A549 (cell line): ENCODE data around the gene GRM2. TPM values are rescaled to one million over a fixed set of nuclear protein-coding genes. Genes with fewer than 3 reads are reported as not detected.
A peak's percentile ranks its signal among the peaks of the same experiment; 100 is the strongest.

Source experiments
- ATAC-seq, 2 experiments: fragments of 200-7000 bp in 1 of 2; fragments of >200 bp in 1 of 2; cut with Nextera tagmentation in 1 of 2; cut with Tn5 transposase in 1 of 2; 3 replicates each; pipeline versions ENCODE4 v1.8.0 to v1.9.1; 2018 to 2020; ENCODE audit warnings: mild to moderate bottlenecking in 1 of 2, moderate library complexity in 1 of 2
- CTCF ChIA-PET: fragments of 300-600 bp; sonication (Branson Sonifier 250); formaldehyde crosslinking; extraction: SDS; loops from one replicate; lab custom pipeline; 2021; ENCODE audit warnings: antibody characterized with exemption, inconsistent platforms; lab: Yijun Ruan, JAX
- POLR2A ChIA-PET: fragments of 350-600 bp; formaldehyde crosslinking; extraction: SDS; loops from one replicate; lab custom pipeline; 2021; ENCODE audit warnings: antibody characterized with exemption, inconsistent platforms; lab: Yijun Ruan, JAX
- DNase-seq, 2 experiments: peaks; one replicate each; pipeline versions ENCODE4 v3.0.0 to v3.0.0-alpha.2; 2011 to 2016; ENCODE audit warnings: low read depth in 1 of 2, low spot score in 1 of 2
- FAIRE-seq: peaks from 2 replicates; lab custom pipeline; 2011; peaks lifted over from hg19 to GRCh38; lab: Jason Lieb, UNC
- H3K27ac ChIP-seq, 2 experiments: fragments of >200 bp; sonication (Bioruptor Twin); formaldehyde crosslinking; 3 replicates each; pipeline ENCODE4 v1.5.1; 2016 to 2017
- H3K4me1 ChIP-seq: fragments of >200 bp; sonication (Bioruptor Twin); formaldehyde crosslinking; 3 replicates; pipeline ENCODE4 v1.6.1; 2016
- H3K4me2 ChIP-seq: fragments of >200 bp; sonication (Bioruptor Twin); formaldehyde crosslinking; 3 replicates; pipeline ENCODE4 v1.6.1; 2016
- H3K4me3 ChIP-seq: fragments of >200 bp; sonication (Bioruptor Twin); formaldehyde crosslinking; 3 replicates; pipeline ENCODE4 v1.5.1; 2016
- H3K9me3 ChIP-seq: fragments of >200 bp; sonication (Bioruptor Twin); formaldehyde crosslinking; 3 replicates; pipeline ENCODE4 v1.6.1; 2016
- BCL3 ChIP-seq: fragments of >200 bp; sonication (Bioruptor Twin); formaldehyde crosslinking; IDR thresholded peaks from 3 replicates; pipeline ENCODE4 v1.6.1; 2016
- BHLHE40 ChIP-seq: IDR thresholded peaks from 2 replicates; pipeline ENCODE4 v1.6.1; 2012; ENCODE audit warnings: low read depth, low read length, inconsistent platforms
- CBX2 ChIP-seq: fragments of 200-600 bp; sonication (generic); IDR thresholded peaks from 2 replicates; pipeline ENCODE4 v1.6.1; 2016; ENCODE audit warnings: low read depth, mild to moderate bottlenecking, borderline replicate concordance
- CEBPB ChIP-seq, 2 experiments: fragments of >200 bp in 1 of 2; sonication (Bioruptor Twin) in 1 of 2; formaldehyde crosslinking in 1 of 2; IDR thresholded peaks; 2 replicates each; pipeline ENCODE4 v1.6.1; 2012 to 2016
- CHD2 ChIP-seq: fragments of 150-350 bp; IDR thresholded peaks from 2 replicates; pipeline ENCODE4 v1.6.1; 2014; ENCODE audit warnings: low read length; ENCODE audit not compliant: partially characterized antibody
- EHF ChIP-seq: fragments of 250-450 bp; sonication (Bioruptor Pico); IDR thresholded peaks from 2 replicates; pipeline ENCODE4 v1.5.0; 2020; ENCODE audit warnings: mild to moderate bottlenecking
- EHMT2 ChIP-seq: fragments of 200-600 bp; sonication (generic); IDR thresholded peaks from 2 replicates; pipeline ENCODE4 v1.6.1; 2016; ENCODE audit warnings: antibody characterized with exemption, low read depth, mild to moderate bottlenecking, moderate library complexity
- EP300 ChIP-seq, 2 experiments: fragments of >200 bp; sonication (Bioruptor Twin); formaldehyde crosslinking; IDR thresholded peaks; 2 replicates in 1 of 2; 3 replicates in 1 of 2; pipeline ENCODE4 v1.6.1; 2016 to 2017
- ESRRA ChIP-seq: fragments of 150-350 bp; IDR thresholded peaks from 2 replicates; pipeline ENCODE4 v1.6.1; 2014; ENCODE audit warnings: mild to moderate bottlenecking, low read length, borderline replicate concordance
- FOXS1 ChIP-seq: fragments of 250-450 bp; sonication (Bioruptor Pico); IDR thresholded peaks from 2 replicates; pipeline ENCODE4 v1.5.0; 2020; ENCODE audit warnings: mild to moderate bottlenecking, moderate library complexity
- HEYL ChIP-seq: fragments of 250-450 bp; sonication (Bioruptor Pico); IDR thresholded peaks from 2 replicates; pipeline ENCODE4 v1.8.0; 2021; ENCODE audit warnings: mild to moderate bottlenecking, moderate library complexity
- HMGXB4 ChIP-seq: fragments of 250-450 bp; sonication (Bioruptor Pico); IDR thresholded peaks from 2 replicates; pipeline ENCODE4 v1.5.0; 2021; ENCODE audit warnings: mild to moderate bottlenecking, moderate library complexity, borderline replicate concordance
- HOXB5 ChIP-seq: fragments of 250-450 bp; sonication (Bioruptor Pico); IDR thresholded peaks from 2 replicates; pipeline ENCODE4 v1.5.0; 2020; ENCODE audit warnings: mild to moderate bottlenecking, moderate library complexity
- MAX ChIP-seq: IDR thresholded peaks from 2 replicates; pipeline ENCODE4 v1.6.1; 2012
- MYC ChIP-seq: IDR thresholded peaks from 2 replicates; pipeline ENCODE4 v1.6.1; 2012; ENCODE audit warnings: mild to moderate bottlenecking, inconsistent platforms, low read length, improper control_type of control experiment, borderline replicate concordance
- PHF8 ChIP-seq: fragments of 200-600 bp; sonication (generic); IDR thresholded peaks from 2 replicates; pipeline ENCODE4 v1.6.1; 2016; ENCODE audit warnings: low read depth, mild to moderate bottlenecking, antibody characterized with exemption, moderate library complexity, borderline replicate concordance
- RNF2 ChIP-seq: fragments of 200-600 bp; sonication (generic); IDR thresholded peaks from 2 replicates; pipeline ENCODE4 v1.6.1; 2016; ENCODE audit warnings: low read depth, mild to moderate bottlenecking, antibody characterized with exemption, moderate library complexity, borderline replicate concordance
- SMC3 ChIP-seq: fragments of >200 bp; sonication (Bioruptor Twin); formaldehyde crosslinking; IDR thresholded peaks from 3 replicates; pipeline ENCODE4 v1.6.1; 2018; ENCODE audit warnings: inconsistent platforms
- SREBF2 ChIP-seq: fragments of 450-650 bp; IDR thresholded peaks from 2 replicates; pipeline ENCODE4 v1.6.1; 2014; ENCODE audit warnings: mild to moderate bottlenecking, moderate library complexity
- USF2 ChIP-seq: fragments of 450-650 bp; IDR thresholded peaks from 2 replicates; pipeline ENCODE4 v1.6.1; 2014; ENCODE audit warnings: antibody characterized with exemption
- ZNF302 ChIP-seq: fragments of 250-450 bp; sonication (Bioruptor Pico); IDR thresholded peaks from 2 replicates; pipeline ENCODE4 v1.9.0; 2021; ENCODE audit warnings: inconsistent platforms, mild to moderate bottlenecking, moderate library complexity
- ZSCAN20 ChIP-seq: fragments of 250-450 bp; sonication (Bioruptor Pico); IDR thresholded peaks from 2 replicates; pipeline ENCODE4 v1.8.0; 2022; ENCODE audit warnings: mild to moderate bottlenecking, moderate library complexity
- WGBS: methylation state at CpG from one replicate; pipeline ENCODE4 v1.1.6; 2017; ENCODE audit errors: missing lambda C conversion rate; 5-methylcytosine and 5-hydroxymethylcytosine counted together
- polyA plus RNA-seq, 4 experiments: library from polyadenylated mRNA; depleted of rRNA in 3 of 4; stranded (reverse); fragments of >200 nt; fragmentation: RNase III in 1 of 4; extraction: RNeasy Plus Mini Kit Qiagen cat#74134 plus additional on column Dnase treatment in 1 of 4; gene quantifications; 2 replicates in 3 of 4; 3 replicates in 1 of 4; pipeline ENCODE4 v1.2.3, GENCODE V29; 2011 to 2017

Gene GRM2
- polyA plus RNA-seq, 2 of the 4 experiments (the other 2 are of a cell fraction), result 0.03 TPM; not detected in 1

GRCh38 chr3:51669241-51670052, 37.4 kb upstream of the GRM2 start (continued):
- TF ChIP-seq BCL3 (no peak), ESRRA (no peak), FOXS1 (no peak), MYC (0 out of 2 replicates have a peak, but pooled peaks have one; percentile 44), HMGXB4 (CRISPR knock-in tag) (no peak), SREBF2 (no peak), CBX2 (no peak), MAX (peak; percentile 56; the same call in 1 of the 2 replicates), CEBPB (IDR thresholded peaks at IDR 0.05) (no peak), BHLHE40 (no peak)
- TF ChIP-seq, all 56 proteins: peak for 5

GRCh38 chr3:51670053-51670822, 36.6 kb upstream of the GRM2 start:
- ATAC-seq (no peak), FAIRE-seq (no peak), DNase-seq (no peak)
- WGBS, result 91% methylated on average over 15 of the region's 15 CpGs
- H3K4me2 ChIP-seq, result peak overlapping the region; percentile 90
- H3K4me3 ChIP-seq, result peak overlapping the region; percentile 58
- POLR2A ChIA-PET, result interaction anchor here (0.9 to 1.9 kb wide), 2 partner anchors 168 to 170 kb away, joined by 4 to 11 read pairs; partner anchors contain the start of gene DCAF1
- CTCF ChIA-PET, result interaction anchor here (0.8 to 7.4 kb wide), 24 partner anchors 8 to 299 kb away, joined by 3 to 83 read pairs (median 5); partner anchors contain the start of genes DCAF1 and RAD54L2
- peaks cover 18% of the 10 kb centered on the region for H3K4me1 ChIP-seq
- H3K27ac ChIP-seq, result peak overlapping the region; percentile 86 to 98; a peak in 5 of 6 replicates
- TF ChIP-seq SMC3, result no peak
- no peak for TF ChIP-seq EP300 (IDR thresholded peaks at IDR 0.05)
- no peak for TF ChIP-seq BHLHE40
- no peak for TF ChIP-seq ZNF302 (CRISPR knock-in tag)
- no peak for TF ChIP-seq CEBPB (IDR thresholded peaks at IDR 0.05)
- TF ChIP-seq HOXB5, result no peak
- TF ChIP-seq EHF (CRISPR knock-in tag), result no peak
- no peak for TF ChIP-seq FOXS1
- TF ChIP-seq ZSCAN20 (CRISPR knock-in tag), result no peak
- no peak for TF ChIP-seq CHD2
- TF ChIP-seq USF2, result no peak
- no peak for TF ChIP-seq PHF8
- no peak for TF ChIP-seq EHMT2
- no peak for TF ChIP-seq HEYL (CRISPR knock-in tag)
- no peak for TF ChIP-seq RNF2
- H3K9me3 ChIP-seq, result no peaks in the 10 kb centered on the region
